PFSK-1 (cell line): Measurements from ENCODE around the gene RBBP5.

Source experiments
- FOXP2 ChIP-seq: optimal IDR thresholded peaks from 2 replicates; pipeline ENCODE3; 2011; ENCODE audit warnings: borderline replicate concordance, control low read depth, inconsistent platforms; ENCODE audit not compliant: insufficient read depth; ENCODE audit errors: extremely low read length, extremely low read depth
- POLR2AphosphoS5 ChIP-seq: IDR thresholded peaks from 2 replicates; pipeline ENCODE4 v1.6.1; 2012; ENCODE audit warnings: low read depth, mild to moderate bottlenecking, control low read depth, low read length, moderate library complexity
- REST ChIP-seq, 2 experiments: IDR thresholded peaks; 2 replicates each; pipeline versions ENCODE4 v1.6.1 to v1.8.0; 2011 to 2012; ENCODE audit warnings: low read depth in 2 of 2, low read length in 2 of 2, control low read depth in 1 of 2, inconsistent platforms in 1 of 2, mild to moderate bottlenecking in 1 of 2, moderate library complexity in 1 of 2; ENCODE audit not compliant: insufficient read depth in 1 of 2
- SIN3A ChIP-seq: IDR thresholded peaks from 2 replicates; pipeline ENCODE4 v1.6.1; 2012; ENCODE audit warnings: mild to moderate bottlenecking, low read length, moderate library complexity, borderline replicate concordance; ENCODE audit not compliant: insufficient read depth
- TAF1 ChIP-seq: IDR thresholded peaks from 2 replicates; pipeline ENCODE4 v1.6.1; 2012; ENCODE audit warnings: low read length, control low read depth, borderline replicate concordance; ENCODE audit not compliant: insufficient read depth

The RBBP5 gene

GRCh38 chr1:205168291-205168690 is 46.5 kb upstream of the RBBP5 start:
- TF ChIP-seq FOXP2 (no peak), POLR2AphosphoS5 (no peak), REST (IDR thresholded peaks at IDR 0.05; ENCODE audit: insufficient read depth in 1 of 2, low read depth in 2 of 2, low read length in 2 of 2) (no peak), SIN3A (no peak), TAF1 (no peak)

GRCh38 chr1:205162301-205162700 is 40.5 kb upstream of the RBBP5 start:
- TF ChIP-seq SIN3A (no peak), REST (IDR thresholded peaks at IDR 0.05; ENCODE audit: insufficient read depth in 1 of 2, low read depth in 2 of 2, low read length in 2 of 2) (no peak), POLR2AphosphoS5 (no peak), FOXP2 (no peak), TAF1 (no peak)

DNA sequence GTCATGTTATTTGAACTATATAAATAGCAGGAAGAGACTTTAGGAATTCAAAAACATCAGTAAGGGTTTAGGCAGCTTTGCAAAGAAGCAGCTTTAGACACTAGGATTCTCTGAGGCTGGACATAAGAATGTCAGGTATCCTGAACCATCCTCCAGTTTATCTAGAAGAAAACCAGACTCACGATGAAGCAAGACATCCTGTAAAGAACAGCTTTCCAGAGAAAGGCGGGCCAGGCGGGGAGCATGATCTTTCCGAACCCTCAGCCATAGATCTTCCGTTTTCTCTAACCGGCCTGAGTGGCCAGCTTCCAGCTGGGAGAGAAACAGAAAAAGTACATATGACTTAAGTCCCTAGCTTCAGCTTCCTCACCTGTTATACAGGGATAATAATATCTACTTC is 39.3 kb upstream of the RBBP5 start:
- no peak for TF ChIP-seq REST (IDR thresholded peaks at IDR 0.05; ENCODE audit: insufficient read depth in 1 of 2, low read depth in 2 of 2, low read length in 2 of 2)
- no peak for TF ChIP-seq FOXP2

DNA sequence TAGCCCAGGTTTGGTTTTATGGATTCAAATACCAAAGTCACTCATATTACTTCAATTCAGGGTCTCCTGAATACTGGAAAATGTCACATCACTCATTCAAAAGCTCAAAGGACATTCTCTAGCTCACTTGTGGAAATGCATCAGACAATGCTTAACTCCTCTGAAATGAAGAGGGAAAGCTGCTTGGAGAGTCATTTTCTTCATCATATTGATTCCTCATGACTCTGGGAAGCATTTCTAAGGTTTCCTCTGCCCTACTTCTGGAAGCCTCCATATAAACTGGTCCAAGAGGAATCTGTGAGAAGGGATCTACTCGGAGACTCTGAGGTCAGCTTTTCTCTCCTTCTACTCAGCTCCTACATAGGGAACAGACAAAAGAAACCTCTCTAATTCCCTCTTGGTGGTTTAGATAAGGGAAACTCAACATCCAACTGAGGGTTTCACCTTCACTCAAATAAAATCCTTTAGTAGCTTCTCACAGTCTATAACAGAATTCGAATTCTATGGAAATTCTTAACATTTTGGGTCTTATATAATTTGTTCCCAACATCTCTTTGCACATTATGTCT is 36.4 kb upstream of the RBBP5 start:
- no peak for TF ChIP-seq REST (IDR thresholded peaks at IDR 0.05; ENCODE audit: insufficient read depth in 1 of 2, low read depth in 2 of 2, low read length in 2 of 2)
- TF ChIP-seq TAF1 = no peak
- no peak for TF ChIP-seq POLR2AphosphoS5
- TF ChIP-seq FOXP2 = no peak
- no peak for TF ChIP-seq SIN3A

DNA sequence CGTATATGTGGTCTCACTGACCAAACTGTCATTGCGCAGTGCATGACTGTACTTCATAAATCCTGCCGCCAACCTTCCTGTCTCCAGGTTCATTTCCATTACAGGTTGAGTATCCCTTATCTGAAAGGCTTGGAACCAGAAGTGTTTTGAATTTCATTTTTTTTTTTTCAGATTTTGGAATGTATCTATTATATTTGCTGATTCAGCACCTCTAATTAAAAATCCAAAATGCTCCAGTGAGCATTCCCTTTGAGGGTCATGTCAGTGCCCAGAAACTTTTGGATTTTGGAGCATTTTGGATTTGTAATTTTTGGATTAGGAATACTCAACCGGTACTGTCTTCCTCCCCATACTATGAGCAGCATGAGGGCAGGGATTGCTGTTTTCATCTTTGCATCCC is 30.7 kb upstream of the RBBP5 start:
- no peak for TF ChIP-seq FOXP2
